K562 (cell line): ENCODE measurements around the gene PRKAG1. TPM values are rescaled to one million over a fixed set of nuclear protein-coding genes. Genes with fewer than 3 reads are reported as not detected.
A peak's percentile ranks its signal among the peaks of the same experiment; 100 is the strongest.

Experiments used
- CREM ChIP-seq: IDR thresholded peaks from 2 replicates; pipeline ENCODE4 v1.6.1; 2014; ENCODE audit warnings: antibody characterized with exemption, low read depth
- ZFX ChIP-seq: sonication (generic); formaldehyde crosslinking; IDR thresholded peaks from 2 replicates; pipeline ENCODE4 v1.8.0; 2022; ENCODE audit warnings: mild to moderate bottlenecking, missing genetic modification reagents, moderate library complexity
- polyA plus RNA-seq, 8 experiments: library from polyadenylated mRNA; depleted of rRNA in 4 of 8; stranded (reverse) in 5 of 8; unstranded in 3 of 8; fragments of >200 nt; fragmentation: Nextera tagmentation in 2 of 8; fragmentation: Illumina TruSeq in 1 of 8; extraction: Ambion mirVana in 2 of 8; extraction: Trizol in 1 of 8; gene quantifications; 2 replicates each; pipeline versions ENCODE4 v1.2.1 to v1.2.3, GENCODE V29; 2011 to 2014; ENCODE audit warnings: inconsistent platforms in 1 of 8, missing spikeins in 1 of 8
- total RNA-seq, 7 experiments: library from RNA; depleted of rRNA in 6 of 7; stranded (reverse); fragments of >200 nt in 6 of 7; fragmentation: Illumina TruSeq in 2 of 7; extraction: Trizol in 2 of 7; gene quantifications; 2 replicates each; pipeline versions ENCODE4 v1.2.1 to v1.2.3, GENCODE V29; 2011 to 2021; ENCODE audit warnings: low replicate concordance in 1 of 7
- TF ChIP-seq, protein P1 (sequence below): fragments of 450-650 bp; IDR thresholded peaks from 2 replicates; pipeline ENCODE4 v1.6.1; 2018; ENCODE audit not compliant: partially characterized antibody
- TF ChIP-seq, protein P2 (sequence below), 3 experiments: IDR thresholded peaks in 2 of 3; conservative IDR thresholded peaks in 1 of 3; 2 replicates each; pipeline ENCODE4 v1.5.1; 2011 to 2012; ENCODE audit warnings: low read length in 3 of 3, mild to moderate bottlenecking in 3 of 3, control low read depth in 2 of 3, improper control_type of control experiment in 1 of 3, inconsistent platforms in 1 of 3, low read depth in 1 of 3, mixed read lengths in 1 of 3, moderate library complexity in 1 of 3; ENCODE audit not compliant: insufficient read depth in 2 of 3

PRKAG1 gene
- total and polyA plus RNA-seq, 9 of the 15 experiments (the other 6 are each of a cell fraction or from before 2014, with no cell fraction given): 51.1 to 126 (median 79.1) TPM

DNA sequence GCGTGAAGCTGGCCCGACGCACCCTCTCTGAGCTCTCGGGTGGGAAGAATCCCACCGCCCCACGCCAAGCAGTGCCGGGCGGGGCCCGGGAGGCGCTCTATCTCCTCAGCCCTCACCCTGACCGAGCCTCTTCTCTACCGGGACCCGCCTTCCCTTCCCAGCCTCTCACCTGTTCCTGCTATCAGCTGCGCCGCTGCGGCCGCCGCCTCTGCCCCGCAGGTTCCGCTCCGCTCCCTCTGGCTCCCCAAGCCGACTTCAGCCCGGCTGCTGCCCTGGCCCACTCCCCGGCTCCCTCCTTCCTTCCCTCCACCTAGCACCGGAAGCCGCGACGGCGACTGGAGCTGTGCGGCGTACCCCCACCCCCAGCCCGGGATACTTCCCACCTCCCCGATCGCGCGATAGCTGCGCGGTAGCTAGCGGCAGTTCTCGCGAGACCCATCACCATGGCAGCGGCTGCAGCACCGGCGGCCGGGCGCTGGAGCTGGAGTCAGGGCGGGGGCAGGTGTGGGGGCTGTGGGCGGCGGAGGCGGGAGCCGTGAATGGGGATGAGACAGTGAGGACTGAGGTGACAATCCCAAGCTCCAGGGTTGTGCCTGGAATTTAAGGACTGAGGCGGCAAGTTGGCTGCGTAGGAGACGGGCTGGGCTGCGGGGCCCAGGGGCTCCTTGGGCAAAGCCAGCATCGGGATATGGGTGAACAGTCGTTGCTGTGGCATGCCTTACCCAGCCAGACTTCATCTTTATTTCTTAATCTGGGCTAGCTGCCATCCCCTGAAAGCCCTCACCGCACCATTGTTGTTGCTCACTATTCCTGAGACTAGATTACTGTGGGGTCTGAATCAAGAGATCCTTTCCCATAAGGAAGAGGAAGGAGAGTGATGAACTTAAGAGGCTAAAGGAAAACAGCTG, 61.2 kb downstream of the PRKAG1 start, which contains the start of gene ARF3 (continued):
- TF ChIP-seq, protein P1, sequence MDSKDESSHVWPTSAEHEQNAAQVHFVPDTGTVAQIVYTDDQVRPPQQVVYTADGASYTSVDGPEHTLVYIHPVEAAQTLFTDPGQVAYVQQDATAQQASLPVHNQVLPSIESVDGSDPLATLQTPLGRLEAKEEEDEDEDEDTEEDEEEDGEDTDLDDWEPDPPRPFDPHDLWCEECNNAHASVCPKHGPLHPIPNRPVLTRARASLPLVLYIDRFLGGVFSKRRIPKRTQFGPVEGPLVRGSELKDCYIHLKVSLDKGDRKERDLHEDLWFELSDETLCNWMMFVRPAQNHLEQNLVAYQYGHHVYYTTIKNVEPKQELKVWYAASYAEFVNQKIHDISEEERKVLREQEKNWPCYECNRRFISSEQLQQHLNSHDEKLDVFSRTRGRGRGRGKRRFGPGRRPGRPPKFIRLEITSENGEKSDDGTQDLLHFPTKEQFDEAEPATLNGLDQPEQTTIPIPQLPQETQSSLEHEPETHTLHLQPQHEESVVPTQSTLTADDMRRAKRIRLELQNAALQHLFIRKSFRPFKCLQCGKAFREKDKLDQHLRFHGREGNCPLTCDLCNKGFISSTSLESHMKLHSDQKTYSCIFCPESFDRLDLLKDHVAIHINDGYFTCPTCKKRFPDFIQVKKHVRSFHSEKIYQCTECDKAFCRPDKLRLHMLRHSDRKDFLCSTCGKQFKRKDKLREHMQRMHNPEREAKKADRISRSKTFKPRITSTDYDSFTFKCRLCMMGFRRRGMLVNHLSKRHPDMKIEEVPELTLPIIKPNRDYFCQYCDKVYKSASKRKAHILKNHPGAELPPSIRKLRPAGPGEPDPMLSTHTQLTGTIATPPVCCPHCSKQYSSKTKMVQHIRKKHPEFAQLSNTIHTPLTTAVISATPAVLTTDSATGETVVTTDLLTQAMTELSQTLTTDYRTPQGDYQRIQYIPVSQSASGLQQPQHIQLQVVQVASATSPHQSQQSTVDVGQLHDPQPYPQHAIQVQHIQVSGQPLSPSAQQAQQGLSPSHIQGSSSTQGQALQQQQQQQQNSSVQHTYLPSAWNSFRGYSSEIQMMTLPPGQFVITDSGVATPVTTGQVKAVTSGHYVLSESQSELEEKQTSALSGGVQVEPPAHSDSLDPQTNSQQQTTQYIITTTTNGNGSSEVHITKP: peak; percentile 29
- TF ChIP-seq CREM (peak; percentile 60; the same call in 1 of the 2 replicates), ZFX (CRISPR knock-in tag) (no peak)
- TF ChIP-seq, protein P2, sequence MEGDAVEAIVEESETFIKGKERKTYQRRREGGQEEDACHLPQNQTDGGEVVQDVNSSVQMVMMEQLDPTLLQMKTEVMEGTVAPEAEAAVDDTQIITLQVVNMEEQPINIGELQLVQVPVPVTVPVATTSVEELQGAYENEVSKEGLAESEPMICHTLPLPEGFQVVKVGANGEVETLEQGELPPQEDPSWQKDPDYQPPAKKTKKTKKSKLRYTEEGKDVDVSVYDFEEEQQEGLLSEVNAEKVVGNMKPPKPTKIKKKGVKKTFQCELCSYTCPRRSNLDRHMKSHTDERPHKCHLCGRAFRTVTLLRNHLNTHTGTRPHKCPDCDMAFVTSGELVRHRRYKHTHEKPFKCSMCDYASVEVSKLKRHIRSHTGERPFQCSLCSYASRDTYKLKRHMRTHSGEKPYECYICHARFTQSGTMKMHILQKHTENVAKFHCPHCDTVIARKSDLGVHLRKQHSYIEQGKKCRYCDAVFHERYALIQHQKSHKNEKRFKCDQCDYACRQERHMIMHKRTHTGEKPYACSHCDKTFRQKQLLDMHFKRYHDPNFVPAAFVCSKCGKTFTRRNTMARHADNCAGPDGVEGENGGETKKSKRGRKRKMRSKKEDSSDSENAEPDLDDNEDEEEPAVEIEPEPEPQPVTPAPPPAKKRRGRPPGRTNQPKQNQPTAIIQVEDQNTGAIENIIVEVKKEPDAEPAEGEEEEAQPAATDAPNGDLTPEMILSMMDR (IDR thresholded peaks at IDR 0.05 in 2 of 3, conservative IDR thresholded peaks at IDR 0.05 in 1 of 3; ENCODE audit: insufficient read depth in 2 of 3, low read depth in 1 of 3, low read length in 3 of 3): peak in 2 of 3 experiments; percentile 4 to 48; a peak in 2 of 6 replicates
